ENCODE measurements around the gene HLX.
A peak's percentile ranks its signal among the peaks of the same experiment; 100 is the strongest.

The HLX gene

GRCh38 chr1:220887520-220888416 lies 8.5 kb downstream of the HLX start:
- peak; percentile 67 for ATAC-seq
- no peak for TF ChIP-seq ESRRG (CRISPR knock-in tag; IDR thresholded peaks at IDR 0.05)
- no peak for TF ChIP-seq BACH2 (CRISPR knock-in tag; IDR thresholded peaks at IDR 0.05; ENCODE audit: borderline replicate concordance)
- TF ChIP-seq TCF4 (CRISPR knock-in tag; IDR thresholded peaks at IDR 0.05; ENCODE audit: borderline replicate concordance): no peak
- TF ChIP-seq, protein P1, sequence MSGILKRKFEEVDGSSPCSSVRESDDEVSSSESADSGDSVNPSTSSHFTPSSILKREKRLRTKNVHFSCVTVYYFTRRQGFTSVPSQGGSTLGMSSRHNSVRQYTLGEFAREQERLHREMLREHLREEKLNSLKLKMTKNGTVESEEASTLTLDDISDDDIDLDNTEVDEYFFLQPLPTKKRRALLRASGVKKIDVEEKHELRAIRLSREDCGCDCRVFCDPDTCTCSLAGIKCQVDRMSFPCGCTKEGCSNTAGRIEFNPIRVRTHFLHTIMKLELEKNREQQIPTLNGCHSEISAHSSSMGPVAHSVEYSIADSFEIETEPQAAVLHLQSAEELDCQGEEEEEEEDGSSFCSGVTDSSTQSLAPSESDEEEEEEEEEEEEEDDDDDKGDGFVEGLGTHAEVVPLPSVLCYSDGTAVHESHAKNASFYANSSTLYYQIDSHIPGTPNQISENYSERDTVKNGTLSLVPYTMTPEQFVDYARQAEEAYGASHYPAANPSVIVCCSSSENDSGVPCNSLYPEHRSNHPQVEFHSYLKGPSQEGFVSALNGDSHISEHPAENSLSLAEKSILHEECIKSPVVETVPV (CRISPR knock-in tag; IDR thresholded peaks at IDR 0.05): no peak
- TF ChIP-seq ZNF70 (CRISPR knock-in tag; IDR thresholded peaks at IDR 0.05): no peak
- no peak for TF ChIP-seq PPARA (CRISPR knock-in tag; IDR thresholded peaks at IDR 0.05; ENCODE audit: borderline replicate concordance)
- TF ChIP-seq TOX (CRISPR knock-in tag; IDR thresholded peaks at IDR 0.05; ENCODE audit: borderline replicate concordance): no peak
- no peak for TF ChIP-seq GLIS3 (CRISPR knock-in tag; IDR thresholded peaks at IDR 0.05)
- TF ChIP-seq ZNF8 (CRISPR knock-in tag; IDR thresholded peaks at IDR 0.05): no peak
- TF ChIP-seq ZFP30 (CRISPR knock-in tag; IDR thresholded peaks at IDR 0.05): no peak
- TF ChIP-seq SNAI2 (CRISPR knock-in tag; IDR thresholded peaks at IDR 0.05): no peak
- no peak for TF ChIP-seq ARNTL (CRISPR knock-in tag; IDR thresholded peaks at IDR 0.05; ENCODE audit: borderline replicate concordance, low read depth)
- TF ChIP-seq, protein P2, sequence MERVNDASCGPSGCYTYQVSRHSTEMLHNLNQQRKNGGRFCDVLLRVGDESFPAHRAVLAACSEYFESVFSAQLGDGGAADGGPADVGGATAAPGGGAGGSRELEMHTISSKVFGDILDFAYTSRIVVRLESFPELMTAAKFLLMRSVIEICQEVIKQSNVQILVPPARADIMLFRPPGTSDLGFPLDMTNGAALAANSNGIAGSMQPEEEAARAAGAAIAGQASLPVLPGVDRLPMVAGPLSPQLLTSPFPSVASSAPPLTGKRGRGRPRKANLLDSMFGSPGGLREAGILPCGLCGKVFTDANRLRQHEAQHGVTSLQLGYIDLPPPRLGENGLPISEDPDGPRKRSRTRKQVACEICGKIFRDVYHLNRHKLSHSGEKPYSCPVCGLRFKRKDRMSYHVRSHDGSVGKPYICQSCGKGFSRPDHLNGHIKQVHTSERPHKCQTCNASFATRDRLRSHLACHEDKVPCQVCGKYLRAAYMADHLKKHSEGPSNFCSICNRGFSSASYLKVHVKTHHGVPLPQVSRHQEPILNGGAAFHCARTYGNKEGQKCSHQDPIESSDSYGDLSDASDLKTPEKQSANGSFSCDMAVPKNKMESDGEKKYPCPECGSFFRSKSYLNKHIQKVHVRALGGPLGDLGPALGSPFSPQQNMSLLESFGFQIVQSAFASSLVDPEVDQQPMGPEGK (CRISPR knock-in tag; IDR thresholded peaks at IDR 0.05; ENCODE audit: borderline replicate concordance): no peak
- no peak for TF ChIP-seq POU6F1 (CRISPR knock-in tag; IDR thresholded peaks at IDR 0.05; ENCODE audit: borderline replicate concordance, low read depth)
- no peak for TF ChIP-seq OSR1 (CRISPR knock-in tag; IDR thresholded peaks at IDR 0.05)
- TF ChIP-seq RARB (CRISPR knock-in tag; IDR thresholded peaks at IDR 0.05): no peak
- no peak for TF ChIP-seq ZNF565 (CRISPR knock-in tag; conservative IDR thresholded peaks at IDR 0.05; ENCODE audit: low read depth)
- TF ChIP-seq ZC3H10 (CRISPR knock-in tag; IDR thresholded peaks at IDR 0.05): no peak
- no peak for TF ChIP-seq ISL1 (CRISPR knock-in tag; IDR thresholded peaks at IDR 0.05)

GRCh38 chr1:220888417-220888986 lies 9.3 kb downstream of the HLX start:
- no peak for ATAC-seq
- TF ChIP-seq ZFP3 (CRISPR knock-in tag; IDR thresholded peaks at IDR 0.05): no peak
- TF ChIP-seq RARB (CRISPR knock-in tag; IDR thresholded peaks at IDR 0.05): no peak
- no peak for TF ChIP-seq GLIS3 (CRISPR knock-in tag; IDR thresholded peaks at IDR 0.05)
- TF ChIP-seq TOX (CRISPR knock-in tag; IDR thresholded peaks at IDR 0.05; ENCODE audit: borderline replicate concordance): no peak
- no peak for TF ChIP-seq ZNF565 (CRISPR knock-in tag; conservative IDR thresholded peaks at IDR 0.05; ENCODE audit: low read depth)
- TF ChIP-seq PPARA (CRISPR knock-in tag; IDR thresholded peaks at IDR 0.05; ENCODE audit: borderline replicate concordance): no peak
- TF ChIP-seq ZNF70 (CRISPR knock-in tag; IDR thresholded peaks at IDR 0.05): no peak
- TF ChIP-seq ARNTL (CRISPR knock-in tag; IDR thresholded peaks at IDR 0.05; ENCODE audit: borderline replicate concordance, low read depth): no peak

- ATAC-seq: no peak
- no peak for TF ChIP-seq TCF4 (CRISPR knock-in tag; IDR thresholded peaks at IDR 0.05; ENCODE audit: borderline replicate concordance)
Observed at GRCh38 chr1:220889333-220889732, 10.1 kb downstream of the HLX start.

- ATAC-seq: no peak
- TF ChIP-seq ARNTL (CRISPR knock-in tag; IDR thresholded peaks at IDR 0.05; ENCODE audit: borderline replicate concordance, low read depth) (no peak), ZNF8 (CRISPR knock-in tag; IDR thresholded peaks at IDR 0.05) (no peak), ZC3H10 (CRISPR knock-in tag; IDR thresholded peaks at IDR 0.05) (no peak), GLIS3 (CRISPR knock-in tag; IDR thresholded peaks at IDR 0.05) (no peak), BACH2 (CRISPR knock-in tag; IDR thresholded peaks at IDR 0.05; ENCODE audit: borderline replicate concordance) (no peak)
- TF ChIP-seq, protein P1 (CRISPR knock-in tag; IDR thresholded peaks at IDR 0.05): no peak
Observed at GRCh38 chr1:220889848-220890287, 10.6 kb downstream of the HLX start.
